C4-2B (cell line): Measurements from ENCODE around the gene F2RL1.

Source experiments
- ZFX ChIP-seq: fragments of 450-650 bp; IDR thresholded peaks from 2 replicates; pipeline ENCODE4 v1.6.1; 2017
- TF ChIP-seq, protein P1 (sequence below): fragments of 450-650 bp; conservative IDR thresholded peaks from 2 replicates; pipeline ENCODE4 v1.5.1; 2017; ENCODE audit warnings: mild to moderate bottlenecking

DNA sequence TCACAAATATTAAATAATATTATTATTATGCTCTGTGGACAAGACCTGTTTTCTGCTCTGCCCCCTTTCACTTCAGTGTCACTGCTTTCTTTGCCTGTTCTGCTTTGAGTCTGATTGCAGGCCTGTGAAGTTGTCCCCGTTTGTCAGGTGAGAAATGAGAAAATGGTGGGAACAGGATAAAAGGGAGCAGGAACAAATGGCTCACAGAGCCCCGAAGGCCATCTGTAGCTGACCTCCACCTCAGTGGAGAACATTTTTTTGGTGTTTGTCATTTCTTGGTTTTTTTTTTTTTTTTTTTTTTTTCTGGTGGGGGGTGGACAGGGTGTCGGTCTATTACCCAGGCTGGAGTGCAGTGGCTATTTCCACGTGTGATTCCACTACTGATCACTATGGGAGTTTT lies 17.8 kb downstream of the F2RL1 start:
- TF ChIP-seq, protein P1, sequence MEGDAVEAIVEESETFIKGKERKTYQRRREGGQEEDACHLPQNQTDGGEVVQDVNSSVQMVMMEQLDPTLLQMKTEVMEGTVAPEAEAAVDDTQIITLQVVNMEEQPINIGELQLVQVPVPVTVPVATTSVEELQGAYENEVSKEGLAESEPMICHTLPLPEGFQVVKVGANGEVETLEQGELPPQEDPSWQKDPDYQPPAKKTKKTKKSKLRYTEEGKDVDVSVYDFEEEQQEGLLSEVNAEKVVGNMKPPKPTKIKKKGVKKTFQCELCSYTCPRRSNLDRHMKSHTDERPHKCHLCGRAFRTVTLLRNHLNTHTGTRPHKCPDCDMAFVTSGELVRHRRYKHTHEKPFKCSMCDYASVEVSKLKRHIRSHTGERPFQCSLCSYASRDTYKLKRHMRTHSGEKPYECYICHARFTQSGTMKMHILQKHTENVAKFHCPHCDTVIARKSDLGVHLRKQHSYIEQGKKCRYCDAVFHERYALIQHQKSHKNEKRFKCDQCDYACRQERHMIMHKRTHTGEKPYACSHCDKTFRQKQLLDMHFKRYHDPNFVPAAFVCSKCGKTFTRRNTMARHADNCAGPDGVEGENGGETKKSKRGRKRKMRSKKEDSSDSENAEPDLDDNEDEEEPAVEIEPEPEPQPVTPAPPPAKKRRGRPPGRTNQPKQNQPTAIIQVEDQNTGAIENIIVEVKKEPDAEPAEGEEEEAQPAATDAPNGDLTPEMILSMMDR: no peak
- no peak for TF ChIP-seq ZFX
